ENCODE results near the gene DPP4. TPM values are rescaled to one million over a fixed set of nuclear protein-coding genes. Genes with fewer than 3 reads are reported as not detected.

The DPP4 gene
- total and polyA plus RNA-seq, 2 donors from 2014 or later = 29.4 to 74.8 TPM

- no peak for TF ChIP-seq CTCF (IDR thresholded peaks at IDR 0.05; ENCODE audit: borderline replicate concordance, extremely low read depth, insufficient read depth)
- Histone ChIP-seq H3K4me1 (ENCODE audit: control insufficient read depth in 2 of 3, insufficient read depth in 2 of 3, low read depth in 1 of 3, low read length in 3 of 3) (peaks cover 7 to 22% (median 8%) of the 10 kb centered on the region in 3 donors), H3K27ac (ENCODE audit: low read depth in 2 of 2, low read length in 2 of 2) (peak overlapping the region in 1 of 2 donors; percentile 25), H3K9ac (ENCODE audit: low read length in 3 of 3) (no peak overlapping the region), H3K4me3 (ENCODE audit: low read length in 3 of 3) (no peak overlapping the region), H3K27me3 (ENCODE audit: control insufficient read depth, insufficient read depth, low read length) (no peaks in the 10 kb centered on the region), H3K9me3 (ENCODE audit: control insufficient read depth in 2 of 3, insufficient read depth in 1 of 3, low read length in 3 of 3) (no peaks in the 10 kb centered on the region), H3K36me3 (ENCODE audit: control insufficient read depth in 2 of 3, insufficient read depth in 3 of 3, low read length in 3 of 3) (no peaks in the 10 kb centered on the region)
- intact Hi-C loops (cut with DNase I) = no loop called here
- peak in 2 of 5 donors; percentile 51 to 54 for DNase-seq
- FAIRE-seq = no peak
Measured at GRCh38 chr2:162069267-162069903, 4.6 kb downstream of the DPP4 start.

- no peak for FAIRE-seq
- peaks cover 5 to 22% (median 7%) of the 10 kb centered on the region in 3 donors for H3K4me1 ChIP-seq (ENCODE audit: control insufficient read depth in 2 of 3, insufficient read depth in 2 of 3, low read depth in 1 of 3, low read length in 3 of 3)
- no peak for TF ChIP-seq CTCF (IDR thresholded peaks at IDR 0.05; ENCODE audit: borderline replicate concordance, extremely low read depth, insufficient read depth)
- H3K4me3 ChIP-seq (ENCODE audit: low read length in 3 of 3) = no peak overlapping the region
- DNase-seq = peak in 2 of 5 donors; percentile 40 to 52
- H3K9ac ChIP-seq (ENCODE audit: low read length in 3 of 3) = no peak overlapping the region
- H3K27ac ChIP-seq (ENCODE audit: low read depth in 2 of 2, low read length in 2 of 2) = no peak overlapping the region
- H3K36me3 ChIP-seq (ENCODE audit: control insufficient read depth in 2 of 3, insufficient read depth in 3 of 3, low read length in 3 of 3) = no peaks in the 10 kb centered on the region
- intact Hi-C loops (cut with DNase I) = no loop called here
- no peaks in the 10 kb centered on the region for H3K9me3 ChIP-seq (ENCODE audit: control insufficient read depth in 2 of 3, insufficient read depth in 1 of 3, low read length in 3 of 3)
- no peaks in the 10 kb centered on the region for H3K27me3 ChIP-seq (ENCODE audit: control insufficient read depth, insufficient read depth, low read length)
Measured at GRCh38 chr2:162067596-162067995, 6.4 kb downstream of the DPP4 start.

GRCh38 chr2:162065767-162066166, 8.2 kb downstream of the DPP4 start:
- Histone ChIP-seq H3K9ac (ENCODE audit: low read length in 3 of 3) (no peak overlapping the region), H3K4me1 (ENCODE audit: control insufficient read depth in 2 of 3, insufficient read depth in 2 of 3, low read depth in 1 of 3, low read length in 3 of 3) (peaks cover 5 to 16% (median 7%) of the 10 kb centered on the region in 3 donors), H3K27ac (ENCODE audit: low read depth in 2 of 2, low read length in 2 of 2) (no peak overlapping the region), H3K4me3 (ENCODE audit: low read length in 3 of 3) (no peak overlapping the region), H3K9me3 (ENCODE audit: control insufficient read depth in 2 of 3, insufficient read depth in 1 of 3, low read length in 3 of 3) (no peaks in the 10 kb centered on the region), H3K36me3 (ENCODE audit: control insufficient read depth in 2 of 3, insufficient read depth in 3 of 3, low read length in 3 of 3) (no peaks in the 10 kb centered on the region), H3K27me3 (ENCODE audit: control insufficient read depth, insufficient read depth, low read length) (no peaks in the 10 kb centered on the region)
- TF ChIP-seq CTCF (IDR thresholded peaks at IDR 0.05; ENCODE audit: borderline replicate concordance, extremely low read depth, insufficient read depth) = no peak
- no peak for FAIRE-seq
- intact Hi-C loops (cut with DNase I) = no loop called here
- no peak for DNase-seq
